ENCODE data around the gene CSE1L.

Gene CSE1L

DNA sequence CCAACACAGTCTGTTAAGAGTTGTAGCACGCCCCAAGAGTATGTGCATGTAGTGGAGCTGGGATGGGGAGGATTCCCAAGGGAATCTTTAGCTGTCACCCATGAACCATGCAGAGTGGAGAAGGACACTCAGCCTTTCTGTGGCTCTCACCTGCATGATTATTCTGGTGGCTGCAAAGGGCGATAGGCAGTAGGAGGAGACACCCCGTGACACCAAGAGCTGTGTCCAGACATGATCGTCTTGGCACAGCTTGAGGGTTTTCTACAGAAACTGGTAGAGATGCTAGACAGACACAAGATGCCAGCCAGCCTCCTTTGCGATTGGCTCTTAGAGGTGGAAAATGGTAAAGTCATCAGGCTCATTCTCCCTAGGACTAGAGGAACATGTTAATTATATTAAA is 3.1 kb upstream of the CSE1L start:
- CTCF ChIA-PET = no interaction called here

GRCh38 chr20:49045440-49046086 is 549 bp upstream of the CSE1L start:
- ChIA-PET POLR2A (interaction anchor here (0.7 to 2.5 kb wide), 17 partner anchors 8 to 377 kb away, joined by 3 to 27 read pairs (median 4); no protein-coding TSS in a partner anchor), CTCF (no interaction called here)
- TF ChIP-seq SP1 (IDR thresholded peaks at IDR 0.05) (no peak), BHLHE40 (IDR thresholded peaks at IDR 0.05; ENCODE audit: borderline replicate concordance) (no peak), SUZ12 (IDR thresholded peaks at IDR 0.05) (no peak), CTBP1 (IDR thresholded peaks at IDR 0.05; ENCODE audit: borderline replicate concordance) (no peak), FOXA1 (IDR thresholded peaks at IDR 0.05) (no peak), NFRKB (IDR thresholded peaks at IDR 0.05) (no peak), L3MBTL2 (conservative IDR thresholded peaks at IDR 0.05) (no peak), ARNT (IDR thresholded peaks at IDR 0.05) (no peak)
- TF ChIP-seq, protein P1, sequence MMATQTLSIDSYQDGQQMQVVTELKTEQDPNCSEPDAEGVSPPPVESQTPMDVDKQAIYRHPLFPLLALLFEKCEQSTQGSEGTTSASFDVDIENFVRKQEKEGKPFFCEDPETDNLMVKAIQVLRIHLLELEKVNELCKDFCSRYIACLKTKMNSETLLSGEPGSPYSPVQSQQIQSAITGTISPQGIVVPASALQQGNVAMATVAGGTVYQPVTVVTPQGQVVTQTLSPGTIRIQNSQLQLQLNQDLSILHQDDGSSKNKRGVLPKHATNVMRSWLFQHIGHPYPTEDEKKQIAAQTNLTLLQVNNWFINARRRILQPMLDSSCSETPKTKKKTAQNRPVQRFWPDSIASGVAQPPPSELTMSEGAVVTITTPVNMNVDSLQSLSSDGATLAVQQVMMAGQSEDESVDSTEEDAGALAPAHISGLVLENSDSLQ (IDR thresholded peaks at IDR 0.05) = no peak
- DNase-seq (ENCODE audit: extremely low spot score) = no peak

More for the DNA sequence above, 3.1 kb upstream of the CSE1L start:
- POLR2A ChIA-PET = no interaction called here
- DNase-seq (ENCODE audit: extremely low spot score) = no peak
- TF ChIP-seq HDGF (IDR thresholded peaks at IDR 0.05; ENCODE audit: borderline replicate concordance) (no peak), TARDBP (IDR thresholded peaks at IDR 0.05) (no peak), FOXA1 (IDR thresholded peaks at IDR 0.05) (no peak), L3MBTL2 (conservative IDR thresholded peaks at IDR 0.05) (no peak), ELF4 (IDR thresholded peaks at IDR 0.05) (no peak), LEF1 (IDR thresholded peaks at IDR 0.05; ENCODE audit: borderline replicate concordance) (no peak), SP1 (IDR thresholded peaks at IDR 0.05) (no peak), ZNF384 (IDR thresholded peaks at IDR 0.05) (no peak), NFRKB (IDR thresholded peaks at IDR 0.05) (no peak), BHLHE40 (IDR thresholded peaks at IDR 0.05; ENCODE audit: borderline replicate concordance) (no peak), FOXK2 (IDR thresholded peaks at IDR 0.05) (no peak), ARNT (IDR thresholded peaks at IDR 0.05) (no peak), SUZ12 (IDR thresholded peaks at IDR 0.05) (no peak), CTBP1 (IDR thresholded peaks at IDR 0.05; ENCODE audit: borderline replicate concordance) (no peak), FOXM1 (IDR thresholded peaks at IDR 0.05; ENCODE audit: borderline replicate concordance) (no peak)
- TF ChIP-seq, protein P1 (IDR thresholded peaks at IDR 0.05) = no peak

- no peak for DNase-seq (ENCODE audit: extremely low spot score)
- TF ChIP-seq ZNF384 (IDR thresholded peaks at IDR 0.05) (no peak), L3MBTL2 (conservative IDR thresholded peaks at IDR 0.05) (no peak), SUZ12 (IDR thresholded peaks at IDR 0.05) (no peak), FOXA1 (IDR thresholded peaks at IDR 0.05) (no peak), BHLHE40 (IDR thresholded peaks at IDR 0.05; ENCODE audit: borderline replicate concordance) (no peak), TARDBP (IDR thresholded peaks at IDR 0.05) (no peak), ARNT (IDR thresholded peaks at IDR 0.05) (no peak), SP1 (IDR thresholded peaks at IDR 0.05) (no peak), CTBP1 (IDR thresholded peaks at IDR 0.05; ENCODE audit: borderline replicate concordance) (no peak), FOXM1 (IDR thresholded peaks at IDR 0.05; ENCODE audit: borderline replicate concordance) (no peak)
- ChIA-PET POLR2A (no interaction called here), CTCF (no interaction called here)
These were observed 6.2 kb downstream of the CSE1L start for GRCh38 chr20:49052334-49052733.

DNA sequence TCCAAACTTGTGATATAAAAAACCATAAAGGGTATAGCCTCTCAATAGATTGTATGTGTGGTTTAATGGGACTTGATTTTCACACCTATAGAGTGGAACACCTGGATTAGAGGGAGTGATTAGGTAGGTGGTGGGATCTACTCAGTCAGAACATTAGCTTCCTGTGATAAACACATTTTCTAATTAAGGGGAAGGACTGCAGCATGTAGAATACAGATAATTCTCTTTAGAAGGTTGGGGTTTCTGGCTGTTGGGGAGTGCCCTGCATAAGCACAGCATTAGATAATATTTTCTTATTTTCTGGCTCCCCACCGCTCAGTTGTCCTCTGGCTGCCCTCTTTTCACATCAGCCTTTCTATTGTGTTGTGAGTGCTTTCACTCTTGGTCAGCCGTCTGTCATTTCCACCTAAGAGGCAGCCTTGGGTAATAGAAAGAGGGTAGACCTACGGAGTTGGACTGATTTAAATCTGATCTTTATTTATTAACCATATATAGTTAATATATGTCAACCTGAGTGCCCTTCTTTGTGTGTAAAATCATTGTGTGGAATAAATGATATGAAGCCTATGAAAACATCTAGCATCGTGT is 8.0 kb downstream of the CSE1L start:
- TF ChIP-seq ARNT (IDR thresholded peaks at IDR 0.05) (no peak), LEF1 (IDR thresholded peaks at IDR 0.05; ENCODE audit: borderline replicate concordance) (no peak), L3MBTL2 (conservative IDR thresholded peaks at IDR 0.05) (no peak)
- no peak for DNase-seq (ENCODE audit: extremely low spot score)
- POLR2A ChIA-PET = interaction anchor here (0.8 kb wide), 1 partner anchor 266 kb away, joined by 3 read pairs; no protein-coding TSS in a partner anchor
- CTCF ChIA-PET = interaction anchor here (0.5 kb wide), 1 partner anchor 26 kb away, joined by 3 read pairs; no protein-coding TSS in a partner anchor

DNA sequence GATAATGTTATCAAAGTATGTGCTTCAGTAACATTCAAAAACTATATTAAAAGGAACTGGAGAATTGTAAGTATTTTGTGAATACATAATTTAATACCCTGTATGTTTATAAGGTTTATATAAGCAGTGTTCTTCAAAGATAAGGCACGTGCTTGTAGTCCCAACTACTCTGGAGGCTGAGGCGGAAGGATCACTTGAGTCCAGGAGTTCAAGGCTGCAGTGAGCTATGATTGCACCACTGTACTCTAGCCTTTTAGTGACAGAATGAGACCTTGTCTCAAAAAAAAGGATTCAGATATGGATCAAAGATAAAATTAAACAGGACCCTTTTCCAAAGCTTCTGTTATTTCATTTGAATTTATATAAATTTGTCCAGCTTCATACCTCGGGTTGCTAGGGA is 17.2 kb downstream of the CSE1L start:
- POLR2A ChIA-PET = interaction anchor here (2.1 kb wide), 1 partner anchor 17 kb away, joined by 11 read pairs; the partner anchor contains the start of gene CSE1L
- no peak for DNase-seq (ENCODE audit: extremely low spot score)
- TF ChIP-seq L3MBTL2 (conservative IDR thresholded peaks at IDR 0.05) (no peak), LEF1 (IDR thresholded peaks at IDR 0.05; ENCODE audit: borderline replicate concordance) (no peak), FOXA1 (IDR thresholded peaks at IDR 0.05) (no peak), CTBP1 (IDR thresholded peaks at IDR 0.05; ENCODE audit: borderline replicate concordance) (no peak), FOXK2 (IDR thresholded peaks at IDR 0.05) (no peak), TARDBP (IDR thresholded peaks at IDR 0.05) (no peak), ZNF384 (IDR thresholded peaks at IDR 0.05) (no peak), FOXM1 (IDR thresholded peaks at IDR 0.05; ENCODE audit: borderline replicate concordance) (no peak), NFRKB (IDR thresholded peaks at IDR 0.05) (no peak), ARNT (IDR thresholded peaks at IDR 0.05) (no peak), SUZ12 (IDR thresholded peaks at IDR 0.05) (no peak), BHLHE40 (IDR thresholded peaks at IDR 0.05; ENCODE audit: borderline replicate concordance) (no peak), HDGF (IDR thresholded peaks at IDR 0.05; ENCODE audit: borderline replicate concordance) (no peak), ELF4 (IDR thresholded peaks at IDR 0.05) (no peak)
- TF ChIP-seq, protein P1 (IDR thresholded peaks at IDR 0.05) = no peak
- CTCF ChIA-PET = no interaction called here

GRCh38 chr20:49074521-49074920 is 28.4 kb downstream of the CSE1L start:
- DNase-seq (ENCODE audit: extremely low spot score) = no peak
- TF ChIP-seq FOXK2 (IDR thresholded peaks at IDR 0.05) (no peak), LEF1 (IDR thresholded peaks at IDR 0.05; ENCODE audit: borderline replicate concordance) (no peak), HDGF (IDR thresholded peaks at IDR 0.05; ENCODE audit: borderline replicate concordance) (no peak), SP1 (IDR thresholded peaks at IDR 0.05) (no peak), TARDBP (IDR thresholded peaks at IDR 0.05) (no peak), NFRKB (IDR thresholded peaks at IDR 0.05) (no peak), ZNF384 (IDR thresholded peaks at IDR 0.05) (no peak), ELF4 (IDR thresholded peaks at IDR 0.05) (no peak), L3MBTL2 (conservative IDR thresholded peaks at IDR 0.05) (no peak), SUZ12 (IDR thresholded peaks at IDR 0.05) (no peak), FOXM1 (IDR thresholded peaks at IDR 0.05; ENCODE audit: borderline replicate concordance) (no peak), CTBP1 (IDR thresholded peaks at IDR 0.05; ENCODE audit: borderline replicate concordance) (no peak), FOXA1 (IDR thresholded peaks at IDR 0.05) (no peak), BHLHE40 (IDR thresholded peaks at IDR 0.05; ENCODE audit: borderline replicate concordance) (no peak), ARNT (IDR thresholded peaks at IDR 0.05) (no peak)
- TF ChIP-seq, protein P1 (IDR thresholded peaks at IDR 0.05) = no peak
- CTCF ChIA-PET = no interaction called here
- POLR2A ChIA-PET = interaction anchor here (1.0 kb wide), 1 partner anchor 28 kb away, joined by 4 read pairs; the partner anchor contains the start of gene CSE1L

All from HEK293T (cell line).